OCI-LY7 (cell line): ENCODE results near the gene GSC2. TPM values are rescaled to one million over a fixed set of nuclear protein-coding genes. Genes with fewer than 3 reads are reported as not detected.

Source experiments
- BruUV-seq: library from RNA; stranded (reverse); fragments of 400-500 nt; replicated peaks from 2 replicates; lab custom pipeline; 2021; lab: Mats Ljungman, UMichigan
- CTCF ChIA-PET: fragments of 300-600 bp; sonication (Branson Sonifier 250); formaldehyde crosslinking; loops from one replicate; lab custom pipeline; 2022; ENCODE audit warnings: antibody characterized with exemption; ENCODE audit not compliant: unreplicated experiment; lab: Charles Lee
- POLR2A ChIA-PET: fragments of 300-600 bp; sonication (Branson Sonifier 250); formaldehyde crosslinking; loops from one replicate; lab custom pipeline; 2022; ENCODE audit warnings: antibody characterized with exemption; lab: Charles Lee
- DNase-seq: peaks from one replicate; pipeline ENCODE4 v3.0.0-alpha.2; 2015; ENCODE audit warnings: low spot score
- H2AFZ ChIP-seq: fragments of 200-600 bp; sonication (generic), shearing (Covaris generic); 2 replicates; pipeline ENCODE4 v1.6.1; 2014; ENCODE audit warnings: mild to moderate bottlenecking, antibody characterized with exemption, low read length, moderate library complexity
- H3K27ac ChIP-seq: fragments of 200-600 bp; sonication (generic); 2 replicates; pipeline ENCODE4 v1.5.1; 2014; ENCODE audit warnings: mixed run types, low read depth, mild to moderate bottlenecking, moderate library complexity, low read length, inconsistent platforms; ENCODE audit not compliant: poor library complexity, severe bottlenecking
- H3K36me3 ChIP-seq: fragments of 200-600 bp; sonication (generic); 2 replicates; pipeline ENCODE4 v1.6.1; 2014; ENCODE audit warnings: mild to moderate bottlenecking, antibody characterized with exemption, low read length, moderate library complexity, mixed read lengths; ENCODE audit not compliant: insufficient read depth
- H3K4me1 ChIP-seq: fragments of 200-600 bp; sonication (generic); 2 replicates; pipeline ENCODE4 v1.5.1; 2014; ENCODE audit warnings: mild to moderate bottlenecking, low read length; ENCODE audit not compliant: insufficient read depth, poor library complexity, severe bottlenecking
- H3K4me2 ChIP-seq: fragments of 200-600 bp; sonication (generic); 2 replicates; pipeline ENCODE4 v1.6.1; 2014; ENCODE audit warnings: mild to moderate bottlenecking, low read length
- H3K4me3 ChIP-seq: fragments of 200-600 bp; sonication (generic); 2 replicates; pipeline ENCODE4 v1.5.1; 2014; ENCODE audit warnings: mild to moderate bottlenecking, low read depth, low read length; ENCODE audit not compliant: poor library complexity, severe bottlenecking
- H3K79me2 ChIP-seq: fragments of 200-600 bp; sonication (generic); 2 replicates; pipeline ENCODE4 v1.6.1; 2016; ENCODE audit warnings: low read depth, mild to moderate bottlenecking, low read length, moderate library complexity, mixed read lengths; ENCODE audit not compliant: insufficient read depth
- H3K9me2 ChIP-seq: fragments of 200-600 bp; sonication (generic); 2 replicates; pipeline ENCODE4 v1.6.1; 2016; ENCODE audit warnings: mild to moderate bottlenecking, low read length, mixed read lengths; ENCODE audit not compliant: insufficient read depth
- H3K9me3 ChIP-seq: fragments of 200-600 bp; sonication (generic); 2 replicates; pipeline ENCODE4 v1.6.1; 2014; ENCODE audit warnings: mild to moderate bottlenecking, mixed run types, low read length, mixed read lengths
- H4K20me1 ChIP-seq: fragments of 200-600 bp; sonication (generic); 2 replicates; pipeline ENCODE4 v1.6.1; 2014; ENCODE audit warnings: mild to moderate bottlenecking, antibody characterized with exemption, low read length, moderate library complexity, mixed read lengths; ENCODE audit not compliant: insufficient read depth
- EZH2phosphoT487 ChIP-seq: fragments of 200-600 bp; sonication (generic); IDR thresholded peaks from 2 replicates; pipeline ENCODE4 v1.6.1; 2018; ENCODE audit warnings: low read depth, borderline replicate concordance, mild to moderate bottlenecking, mixed run types, antibody characterized with exemption, low read length, moderate library complexity, mixed read lengths
- intact Hi-C: fragments of 100-400 bp; cut with micrococcal nuclease; formaldehyde crosslinking; loops from one replicate; pipeline ENCODE4 v1.10.0; 2022; ENCODE audit not compliant: unreplicated experiment
- total RNA-seq, 2 experiments: library from RNA; depleted of rRNA in 1 of 2; stranded (reverse); fragments of >200 nt in 1 of 2; shearing (Covaris generic) in 1 of 2; gene quantifications; 2 replicates each; pipeline ENCODE4 v1.2.3, GENCODE V29; 2014 to 2022
- TF ChIP-seq, protein P1 (sequence below): fragments of 200-600 bp; sonication (generic); conservative IDR thresholded peaks from 2 replicates; pipeline ENCODE4 v1.5.1; 2014; ENCODE audit warnings: mild to moderate bottlenecking, antibody characterized with exemption, low read length, moderate library complexity, mixed read lengths

The GSC2 gene
- total RNA-seq, 2 experiments from 2014 or later = not detected

DNA sequence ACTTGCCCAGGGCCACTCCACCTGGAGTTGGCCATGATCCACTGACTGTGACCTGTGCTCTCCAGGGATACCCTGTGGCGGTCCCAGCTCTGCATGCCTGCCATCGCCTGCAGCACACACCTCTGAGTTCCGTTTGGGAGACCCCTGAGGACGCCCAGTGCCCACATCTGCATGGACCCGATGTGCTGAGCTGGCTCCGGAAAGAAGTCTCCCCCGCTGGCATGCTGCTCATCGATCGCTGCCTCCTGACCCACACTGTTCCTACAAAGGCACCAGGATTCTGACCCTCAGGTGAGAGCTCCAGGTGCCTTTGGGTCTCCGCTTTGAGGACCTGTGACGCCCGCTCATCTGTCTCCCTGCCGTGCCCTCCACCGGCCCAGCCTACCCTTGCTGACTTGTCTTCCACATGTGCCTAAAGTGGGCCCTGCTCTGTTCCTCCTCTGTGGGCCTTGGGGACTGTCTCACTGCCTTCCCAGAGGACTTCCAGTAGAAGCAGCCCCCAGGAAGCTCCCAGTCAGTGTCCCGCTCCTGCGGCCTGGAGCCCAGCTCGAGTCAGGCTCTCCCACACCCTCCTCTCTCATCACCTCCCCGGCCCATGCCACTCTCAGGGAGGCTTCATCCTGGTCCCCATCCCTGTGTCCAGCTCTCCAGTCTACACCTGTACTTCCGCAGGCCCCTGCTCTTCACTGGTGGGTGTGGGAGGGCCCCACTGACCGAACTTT, 34.3 kb upstream of the GSC2 start:
- no TSS peak for BruUV-seq
- no peak overlapping the region for H3K4me3 ChIP-seq
- no peak overlapping the region for H2AFZ ChIP-seq
- H3K9me3 ChIP-seq = no peaks in the 10 kb centered on the region
- no peaks in the 10 kb centered on the region for H3K9me2 ChIP-seq
- ChIA-PET POLR2A (no interaction called here), CTCF (no interaction called here)
- H3K4me2 ChIP-seq = peak overlapping the region; percentile 29; the same call in 1 of the 2 replicates
- no peaks in the 10 kb centered on the region for H3K79me2 ChIP-seq
- DNase-seq = no peak
- H3K27ac ChIP-seq = no peak overlapping the region
- intact Hi-C loops = no loop called here
- H4K20me1 ChIP-seq = no peaks in the 10 kb centered on the region
- no peaks in the 10 kb centered on the region for H3K36me3 ChIP-seq
- TF ChIP-seq EZH2phosphoT487 = no peak
- TF ChIP-seq, protein P1, sequence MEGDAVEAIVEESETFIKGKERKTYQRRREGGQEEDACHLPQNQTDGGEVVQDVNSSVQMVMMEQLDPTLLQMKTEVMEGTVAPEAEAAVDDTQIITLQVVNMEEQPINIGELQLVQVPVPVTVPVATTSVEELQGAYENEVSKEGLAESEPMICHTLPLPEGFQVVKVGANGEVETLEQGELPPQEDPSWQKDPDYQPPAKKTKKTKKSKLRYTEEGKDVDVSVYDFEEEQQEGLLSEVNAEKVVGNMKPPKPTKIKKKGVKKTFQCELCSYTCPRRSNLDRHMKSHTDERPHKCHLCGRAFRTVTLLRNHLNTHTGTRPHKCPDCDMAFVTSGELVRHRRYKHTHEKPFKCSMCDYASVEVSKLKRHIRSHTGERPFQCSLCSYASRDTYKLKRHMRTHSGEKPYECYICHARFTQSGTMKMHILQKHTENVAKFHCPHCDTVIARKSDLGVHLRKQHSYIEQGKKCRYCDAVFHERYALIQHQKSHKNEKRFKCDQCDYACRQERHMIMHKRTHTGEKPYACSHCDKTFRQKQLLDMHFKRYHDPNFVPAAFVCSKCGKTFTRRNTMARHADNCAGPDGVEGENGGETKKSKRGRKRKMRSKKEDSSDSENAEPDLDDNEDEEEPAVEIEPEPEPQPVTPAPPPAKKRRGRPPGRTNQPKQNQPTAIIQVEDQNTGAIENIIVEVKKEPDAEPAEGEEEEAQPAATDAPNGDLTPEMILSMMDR = no peak
- peaks cover 34% of the 10 kb centered on the region for H3K4me1 ChIP-seq

DNA sequence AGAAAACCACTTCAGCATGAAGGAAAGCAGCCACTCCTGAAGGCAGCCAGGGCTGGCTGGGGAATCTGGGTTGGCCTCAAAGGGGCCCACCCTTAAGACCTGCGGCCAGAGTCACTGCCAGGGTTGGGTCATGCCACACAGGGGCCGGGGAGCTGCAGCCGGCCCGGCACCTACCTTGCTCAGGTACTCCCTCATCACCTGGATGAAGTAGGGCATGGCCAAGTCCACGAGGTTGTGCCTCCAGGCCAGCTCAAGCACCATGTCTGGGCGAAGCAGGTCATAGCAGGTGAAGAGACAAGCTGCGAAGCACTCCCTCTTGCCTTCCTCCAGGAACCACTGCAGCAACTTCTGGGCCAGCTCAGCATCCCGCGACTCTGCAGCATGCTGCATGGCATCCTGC, 33.1 kb upstream of the GSC2 start:
- H3K36me3 ChIP-seq = no peaks in the 10 kb centered on the region
- POLR2A ChIA-PET = interaction anchor here (0.8 to 0.9 kb wide), 2 partner anchors 9 to 10 kb away, joined by 3 read pairs; no protein-coding TSS in a partner anchor

More for the DNA sequence above, 33.1 kb upstream of the GSC2 start:
- TF ChIP-seq, protein P1 = no peak
- TF ChIP-seq EZH2phosphoT487 = no peak
- no TSS peak for BruUV-seq
- intact Hi-C loops = no loop called here
- Histone ChIP-seq H3K9me3 (no peaks in the 10 kb centered on the region), H3K4me3 (no peak overlapping the region), H3K9me2 (no peaks in the 10 kb centered on the region), H3K4me1 (peaks cover 39% of the 10 kb centered on the region), H3K4me2 (peak overlapping the region; percentile 29; the same call in 1 of the 2 replicates), H3K27ac (no peak overlapping the region), H3K79me2 (no peaks in the 10 kb centered on the region), H2AFZ (no peak overlapping the region), H4K20me1 (no peaks in the 10 kb centered on the region)
- CTCF ChIA-PET = interaction anchor here (0.5 to 0.8 kb wide), 3 partner anchors 9 to 142 kb away, joined by 3 to 4 read pairs (median 3); no protein-coding TSS in a partner anchor
- no peak for DNase-seq
